Neural progenitor cell (in vitro differentiated cells): ENCODE data around the gene EPHB1.

Experiments
- EZH2 ChIP-seq: fragments of 200-600 bp; sonication (generic); IDR thresholded peaks from 2 replicates; pipeline ENCODE4 v1.6.1; 2017; ENCODE audit warnings: antibody characterized with exemption, mild to moderate bottlenecking, moderate library complexity
- EZH2phosphoT487 ChIP-seq: fragments of 200-600 bp; sonication (generic); IDR thresholded peaks from 2 replicates; pipeline ENCODE4 v1.6.1; 2017; ENCODE audit warnings: antibody characterized with exemption
- TF ChIP-seq, protein P1 (sequence below): fragments of 200-600 bp; sonication (generic); IDR thresholded peaks from 2 replicates; pipeline ENCODE4 v1.5.1; 2017; ENCODE audit warnings: antibody characterized with exemption, mild to moderate bottlenecking

GRCh38 chr3:134910026-134910425 lies 115.0 kb downstream of the EPHB1 start:
- TF ChIP-seq, protein P1, sequence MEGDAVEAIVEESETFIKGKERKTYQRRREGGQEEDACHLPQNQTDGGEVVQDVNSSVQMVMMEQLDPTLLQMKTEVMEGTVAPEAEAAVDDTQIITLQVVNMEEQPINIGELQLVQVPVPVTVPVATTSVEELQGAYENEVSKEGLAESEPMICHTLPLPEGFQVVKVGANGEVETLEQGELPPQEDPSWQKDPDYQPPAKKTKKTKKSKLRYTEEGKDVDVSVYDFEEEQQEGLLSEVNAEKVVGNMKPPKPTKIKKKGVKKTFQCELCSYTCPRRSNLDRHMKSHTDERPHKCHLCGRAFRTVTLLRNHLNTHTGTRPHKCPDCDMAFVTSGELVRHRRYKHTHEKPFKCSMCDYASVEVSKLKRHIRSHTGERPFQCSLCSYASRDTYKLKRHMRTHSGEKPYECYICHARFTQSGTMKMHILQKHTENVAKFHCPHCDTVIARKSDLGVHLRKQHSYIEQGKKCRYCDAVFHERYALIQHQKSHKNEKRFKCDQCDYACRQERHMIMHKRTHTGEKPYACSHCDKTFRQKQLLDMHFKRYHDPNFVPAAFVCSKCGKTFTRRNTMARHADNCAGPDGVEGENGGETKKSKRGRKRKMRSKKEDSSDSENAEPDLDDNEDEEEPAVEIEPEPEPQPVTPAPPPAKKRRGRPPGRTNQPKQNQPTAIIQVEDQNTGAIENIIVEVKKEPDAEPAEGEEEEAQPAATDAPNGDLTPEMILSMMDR: no peak
- no peak for TF ChIP-seq EZH2phosphoT487
- TF ChIP-seq EZH2: no peak
